ENCODE measurements around the gene NRXN3.

GRCh38 chr14:79766511-79766910 lies 1596.3 kb downstream of the NRXN3 start:
- no peak for TF ChIP-seq POLR2A (IDR thresholded peaks at IDR 0.05)
- no peak for TF ChIP-seq CTCF (IDR thresholded peaks at IDR 0.05)

All from body of pancreas (tissue), 4 donors.